Upper lobe of left lung (tissue), 4 donors: ENCODE data around the gene DTNA.

ENCODE experiments used
- EP300 ChIP-seq, 4 donors: sonication (generic); formaldehyde crosslinking; IDR thresholded peaks; one replicate each; pipeline ENCODE4 v1.5.1; 2017; ENCODE audit warnings: antibody characterized with exemption in 4 of 4, control low read depth in 2 of 4
- POLR2A ChIP-seq, 4 donors: fragments of 450-650 bp; IDR thresholded peaks; one replicate each; pipeline ENCODE4 v1.5.1; 2016 to 2017; ENCODE audit warnings: antibody characterized with exemption in 4 of 4, mild to moderate bottlenecking in 2 of 4
- TF ChIP-seq, protein P1 (sequence below), 6 experiments: fragments of 450-650 bp in 4 of 6; fragments of 200-600 bp in 2 of 6; sonication (generic) in 2 of 6; IDR thresholded peaks; one replicate each; pipeline ENCODE4 v1.5.1; 2016 to 2019; ENCODE audit warnings: antibody characterized with exemption in 6 of 6

DNA sequence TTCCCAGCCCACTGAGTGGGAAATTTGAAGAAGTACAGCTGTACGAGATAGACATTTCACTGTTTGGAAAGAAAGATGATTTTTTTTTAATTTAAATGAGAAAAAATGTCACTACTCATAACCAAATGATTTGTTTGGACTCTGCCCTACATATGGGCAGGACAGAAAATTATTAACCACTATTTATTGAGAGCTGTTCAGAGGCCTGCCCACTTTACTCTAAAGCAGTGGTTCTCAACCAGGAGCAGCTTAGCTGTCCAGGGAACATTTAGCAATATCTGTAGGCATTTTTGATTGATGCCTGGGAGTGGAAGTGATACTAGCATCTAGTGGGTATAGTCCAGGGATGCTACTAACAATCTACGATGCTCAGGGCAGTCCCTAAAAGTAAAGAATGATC lies 13.4 kb upstream of the DTNA start:
- TF ChIP-seq POLR2A (IDR thresholded peaks at IDR 0.05) (no peak), EP300 (IDR thresholded peaks at IDR 0.05) (no peak)
- TF ChIP-seq, protein P1, sequence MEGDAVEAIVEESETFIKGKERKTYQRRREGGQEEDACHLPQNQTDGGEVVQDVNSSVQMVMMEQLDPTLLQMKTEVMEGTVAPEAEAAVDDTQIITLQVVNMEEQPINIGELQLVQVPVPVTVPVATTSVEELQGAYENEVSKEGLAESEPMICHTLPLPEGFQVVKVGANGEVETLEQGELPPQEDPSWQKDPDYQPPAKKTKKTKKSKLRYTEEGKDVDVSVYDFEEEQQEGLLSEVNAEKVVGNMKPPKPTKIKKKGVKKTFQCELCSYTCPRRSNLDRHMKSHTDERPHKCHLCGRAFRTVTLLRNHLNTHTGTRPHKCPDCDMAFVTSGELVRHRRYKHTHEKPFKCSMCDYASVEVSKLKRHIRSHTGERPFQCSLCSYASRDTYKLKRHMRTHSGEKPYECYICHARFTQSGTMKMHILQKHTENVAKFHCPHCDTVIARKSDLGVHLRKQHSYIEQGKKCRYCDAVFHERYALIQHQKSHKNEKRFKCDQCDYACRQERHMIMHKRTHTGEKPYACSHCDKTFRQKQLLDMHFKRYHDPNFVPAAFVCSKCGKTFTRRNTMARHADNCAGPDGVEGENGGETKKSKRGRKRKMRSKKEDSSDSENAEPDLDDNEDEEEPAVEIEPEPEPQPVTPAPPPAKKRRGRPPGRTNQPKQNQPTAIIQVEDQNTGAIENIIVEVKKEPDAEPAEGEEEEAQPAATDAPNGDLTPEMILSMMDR (IDR thresholded peaks at IDR 0.05): no peak
